Heart left ventricle (tissue), 16 donors: Measurements from ENCODE around the gene CNOT3. TPM values are rescaled to one million over a fixed set of nuclear protein-coding genes. Genes with fewer than 3 reads are reported as not detected.

ENCODE experiments used
- ATAC-seq, 4 donors: fragments of 200-7000 bp; cut with Tn5 transposase; one replicate each; pipeline ENCODE4 v1.9.1; 2020 to 2022; ENCODE audit warnings: moderate library complexity in 4 of 4, mild to moderate bottlenecking in 3 of 4, moderate number of reproducible peaks in 1 of 4
- DNase-seq, 5 donors: peaks; one replicate each; pipeline ENCODE4 v3.0.0-alpha.2; 2020
- H3K27ac ChIP-seq, 12 donors: fragments of 200-600 bp; sonication (generic) in 4 of 12; one replicate each; pipeline versions ENCODE4 v1.5.0 to v1.8.0; 2016 to 2022; ENCODE audit warnings: mild to moderate bottlenecking in 2 of 12
- H3K27me3 ChIP-seq, 9 donors: fragments of 200-600 bp; sonication (generic) in 2 of 9; one replicate each; pipeline versions ENCODE4 v1.5.1 to v1.8.0; 2016 to 2022; ENCODE audit warnings: mild to moderate bottlenecking in 3 of 9
- H3K36me3 ChIP-seq, 9 donors: fragments of 200-600 bp; sonication (generic) in 2 of 9; one replicate each; pipeline versions ENCODE4 v1.5.0 to v1.8.0; 2018 to 2022; ENCODE audit warnings: mild to moderate bottlenecking in 2 of 9
- H3K4me1 ChIP-seq, 12 donors: fragments of 200-600 bp; sonication (generic) in 4 of 12; one replicate each; pipeline versions ENCODE4 v1.5.0 to v1.8.0; 2016 to 2022; ENCODE audit warnings: mild to moderate bottlenecking in 3 of 12
- H3K4me3 ChIP-seq, 12 donors: fragments of 200-600 bp; sonication (generic) in 4 of 12; one replicate each; pipeline versions ENCODE4 v1.5.0 to v1.8.0; 2017 to 2022; ENCODE audit warnings: mild to moderate bottlenecking in 9 of 12, moderate library complexity in 4 of 12
- H3K9me3 ChIP-seq, 12 donors: fragments of 200-600 bp; sonication (generic) in 4 of 12; one replicate each; pipeline versions ENCODE4 v1.5.0 to v1.8.0; 2016 to 2022; ENCODE audit warnings: mild to moderate bottlenecking in 1 of 12
- CTCF ChIP-seq, 12 donors: fragments of 200-600 bp; sonication (generic) in 4 of 12; IDR thresholded peaks; one replicate each; pipeline versions ENCODE4 v1.5.0 to v1.8.0; 2018 to 2022; ENCODE audit warnings: antibody characterized with exemption in 12 of 12, mild to moderate bottlenecking in 5 of 12
- POLR2A ChIP-seq, 2 donors: fragments of 450-650 bp; IDR thresholded peaks; one replicate each; pipeline ENCODE4 v1.6.1; 2017; ENCODE audit warnings: antibody characterized with exemption in 2 of 2, mild to moderate bottlenecking in 2 of 2, moderate library complexity in 2 of 2
- WGBS, 4 donors: extraction: QIAGEN DNeasy Blood & Tissue Kit in 2 of 4; methylation state at CpG; one replicate each; pipeline versions ENCODE4 v1.1.5 to v1.1.7; 2013 to 2018; 5-methylcytosine and 5-hydroxymethylcytosine counted together
- intact Hi-C, 10 donors: fragments of 100-400 bp; cut with DNase I; formaldehyde crosslinking; loops; one replicate each; pipeline versions ENCODE4 v1.11.1 to v1.14.2; 2022
- polyA plus RNA-seq, 2 donors: library from polyadenylated mRNA; stranded (reverse); fragments of 200-250 nt; gene quantifications; one replicate each; pipeline ENCODE4 v1.2.3, GENCODE V29; 2013
- total RNA-seq, 9 donors: library from RNA; depleted of rRNA in 2 of 9; stranded (reverse); fragments of >200 nt in 2 of 9; fragmentation: NEBNext Ultra II Directional in 3 of 9; extraction: Animal tissue kit (Norgen Biotek cat#: 25700) in 3 of 9; gene quantifications; one replicate each; pipeline versions ENCODE4 v1.1.0 to v1.2.4, GENCODE V29; 2016 to 2023
- donor health status: ischemic (EF 13 %, LVEDD 7.1; RV severe dilation, severe dysfunction).
- donor health status: healthy with polysubstance abuse.
- donor health status: DM: no; HTN: yes; CAD: no.
- donor health status: DM: no; HTN: no; CAD: no.
- donor health status: ischemic (EF 25% LVEDD 6.9; RV normal size, moderate dysfunction).
- donor health status: ischemic (EF 25% LVEDD 5.7; RV mildly dilated, moderate dysfunction).
- donor health status: healthy.
- donor health status: DM: yes; HTN: yes; CAD: no.
- donor health status: ischemic (EF 35%, LVEDD 5.7; RV mildly dilated, moderate dysfunction).
- donor health status: nonischemic (EF 11% LVEDD 7.7; RV severe dilation, severe dysfunction).
- donor health status: DM: yes; HTN: yes; CAD: no.
- donor health status: PGD.
- donor health status: ischemic (EF 29% LVEDD 5.4; RV normal size, mild dysfunction).
- donor health status: nonischemic (EF 23%, LVEDD 6.1; RV moderate dilation, normal function).

Gene CNOT3
- total and polyA plus RNA-seq, 11 donors = 12.6 to 28.2 (median 18.1) TPM

GRCh38 chr19:54102421-54103169, 35.0 kb upstream of the CNOT3 start, which contains the start of gene NDUFA3:
TSS of gene NDUFA3 (plus strand) at chr19:54102855. CDS start at chr19:54102879, 24 bp downstream.
- H3K27me3 ChIP-seq = peaks cover 0 to 9% (median 0%) of the 10 kb centered on the region in 9 donors
- DNase-seq (peak; percentile 98 to 99 (median 99)), ATAC-seq (peak; percentile 99 to 100 (median 99))
- intact Hi-C loops = loop anchor here in 5 of 10 donors (1.0 to 10.0 kb wide), 6 partner anchors 9 to 235 kb away; partner anchors contain the start of genes PRPF31 (in 2 of the 5), TFPT (in 2 of the 5), CNOT3 (in 1 of the 5) and MYADM (in 1 of the 5)
- H3K9me3 ChIP-seq = no peaks in the 10 kb centered on the region
- H3K27ac ChIP-seq = peak within 1 kb of the TSS; percentile 25 to 91 (median 82)
- 2 to 5% (median 4%) methylated on average over 35 to 54 of the region's 54 CpGs for WGBS, 4 donors
- TF ChIP-seq POLR2A (IDR thresholded peaks at IDR 0.05) (peak; percentile 36 to 87), CTCF (IDR thresholded peaks at IDR 0.05) (no peak)
- peaks cover 3 to 18% (median 11%) of the 10 kb centered on the region in 12 donors for H3K4me1 ChIP-seq
- peaks cover 0 to 27% (median 25%) of the 10 kb centered on the region in 9 donors for H3K36me3 ChIP-seq
- peak within 1 kb of the TSS; percentile 60 to 98 (median 88) for H3K4me3 ChIP-seq

GRCh38 chr19:54104998-54105715, 32.4 kb upstream of the CNOT3 start:
- TF ChIP-seq CTCF (IDR thresholded peaks at IDR 0.05) (no peak), POLR2A (IDR thresholded peaks at IDR 0.05) (no peak)
- 87 to 91% (median 90%) methylated on average over 11 of the region's 11 CpGs for WGBS, 4 donors
- ATAC-seq = no peak
- Histone ChIP-seq H3K4me1 (peaks cover 3 to 18% (median 11%) of the 10 kb centered on the region in 12 donors), H3K9me3 (no peaks in the 10 kb centered on the region), H3K4me3 (no peak overlapping the region), H3K27me3 (no peaks in the 10 kb centered on the region), H3K36me3 (peaks cover 0 to 53% (median 49%) of the 10 kb centered on the region in 9 donors), H3K27ac (no peak overlapping the region)
- intact Hi-C loops = loop anchor here in 2 of 10 donors (5.0 to 10.0 kb wide), 2 partner anchors 230 to 238 kb away; partner anchors contain the start of gene MYADM (in 1 of the 2)
- DNase-seq = no peak

GRCh38 chr19:54105796-54106195, 31.8 kb upstream of the CNOT3 start:
- intact Hi-C loops = loop anchor here in 1 of 10 donors (10.0 kb wide), 1 partner anchor 231 kb away; no protein-coding TSS in a partner anchor
- Histone ChIP-seq H3K27me3 (no peaks in the 10 kb centered on the region), H3K27ac (no peak overlapping the region), H3K9me3 (no peaks in the 10 kb centered on the region), H3K36me3 (peaks cover 0 to 59% (median 54%) of the 10 kb centered on the region in 9 donors), H3K4me3 (no peak overlapping the region), H3K4me1 (peaks cover 3 to 18% (median 11%) of the 10 kb centered on the region in 12 donors)
- DNase-seq (no peak), ATAC-seq (no peak)
- TF ChIP-seq POLR2A (IDR thresholded peaks at IDR 0.05) (no peak), CTCF (IDR thresholded peaks at IDR 0.05) (no peak)
- 89 to 95% (median 94%) methylated on average over 10 of the region's 10 CpGs for WGBS, 4 donors
